Activated CD8-positive, alpha-beta T cell treated with anti-CD3 and anti-CD28 coated beads for 36 hours (primary cell): ENCODE data around the gene TCAF1. TPM values are rescaled to one million over a fixed set of nuclear protein-coding genes. Genes with fewer than 3 reads are reported as not detected.

Experiments
- ATAC-seq: fragments of 200-7000 bp; cut with Tn5 transposase; one replicate; pipeline ENCODE4 v1.10.0; 2021; ENCODE audit warnings: mild to moderate bottlenecking, moderate library complexity
- CTCF ChIA-PET: fragments of 350-600 bp; sonication (Branson Sonifier 250); formaldehyde crosslinking; loops from one replicate; lab custom pipeline; 2021; ENCODE audit warnings: antibody characterized with exemption; lab: Charles Lee
- POLR2A ChIA-PET: fragments of 350-600 bp; sonication (Branson Sonifier 250); formaldehyde crosslinking; loops from one replicate; lab custom pipeline; 2021; ENCODE audit warnings: antibody characterized with exemption; lab: Charles Lee
- DNase-seq: peaks from one replicate; pipeline ENCODE4 v3.0.0-alpha.2; 2020
- H3K27ac Mint-ChIP-seq: one replicate; pipeline ENCODE4 v1.8.0; 2021; ENCODE audit warnings: mild to moderate bottlenecking, mixed read lengths
- H3K27me3 Mint-ChIP-seq: one replicate; pipeline ENCODE4 v1.8.0; 2021; ENCODE audit warnings: mixed read lengths
- H3K36me3 Mint-ChIP-seq: one replicate; pipeline ENCODE4 v1.8.0; 2021; ENCODE audit warnings: low read depth, mixed read lengths
- H3K4me1 Mint-ChIP-seq: one replicate; pipeline ENCODE4 v1.8.0; 2021; ENCODE audit warnings: low read depth, mixed read lengths
- H3K4me3 Mint-ChIP-seq: one replicate; pipeline ENCODE4 v1.8.0; 2021; ENCODE audit warnings: mild to moderate bottlenecking, moderate library complexity, mixed read lengths
- H3K9me3 Mint-ChIP-seq: one replicate; pipeline ENCODE4 v1.8.0; 2021; ENCODE audit warnings: mixed read lengths
- intact Hi-C: fragments of 100-400 bp; cut with micrococcal nuclease; formaldehyde crosslinking; loops from one replicate; pipeline ENCODE4 v1.10.0; 2022
- total RNA-seq, 2 experiments: library from RNA; stranded (reverse); gene quantifications; one replicate each; pipeline ENCODE4 v1.2.3, GENCODE V29; 2021
- TF ChIP-seq, protein P1 (sequence below): fragments of 200-600 bp; IDR thresholded peaks from one replicate; pipeline ENCODE4 v1.8.0; 2022; ENCODE audit warnings: antibody characterized with exemption, mild to moderate bottlenecking

Gene TCAF1, protein sequence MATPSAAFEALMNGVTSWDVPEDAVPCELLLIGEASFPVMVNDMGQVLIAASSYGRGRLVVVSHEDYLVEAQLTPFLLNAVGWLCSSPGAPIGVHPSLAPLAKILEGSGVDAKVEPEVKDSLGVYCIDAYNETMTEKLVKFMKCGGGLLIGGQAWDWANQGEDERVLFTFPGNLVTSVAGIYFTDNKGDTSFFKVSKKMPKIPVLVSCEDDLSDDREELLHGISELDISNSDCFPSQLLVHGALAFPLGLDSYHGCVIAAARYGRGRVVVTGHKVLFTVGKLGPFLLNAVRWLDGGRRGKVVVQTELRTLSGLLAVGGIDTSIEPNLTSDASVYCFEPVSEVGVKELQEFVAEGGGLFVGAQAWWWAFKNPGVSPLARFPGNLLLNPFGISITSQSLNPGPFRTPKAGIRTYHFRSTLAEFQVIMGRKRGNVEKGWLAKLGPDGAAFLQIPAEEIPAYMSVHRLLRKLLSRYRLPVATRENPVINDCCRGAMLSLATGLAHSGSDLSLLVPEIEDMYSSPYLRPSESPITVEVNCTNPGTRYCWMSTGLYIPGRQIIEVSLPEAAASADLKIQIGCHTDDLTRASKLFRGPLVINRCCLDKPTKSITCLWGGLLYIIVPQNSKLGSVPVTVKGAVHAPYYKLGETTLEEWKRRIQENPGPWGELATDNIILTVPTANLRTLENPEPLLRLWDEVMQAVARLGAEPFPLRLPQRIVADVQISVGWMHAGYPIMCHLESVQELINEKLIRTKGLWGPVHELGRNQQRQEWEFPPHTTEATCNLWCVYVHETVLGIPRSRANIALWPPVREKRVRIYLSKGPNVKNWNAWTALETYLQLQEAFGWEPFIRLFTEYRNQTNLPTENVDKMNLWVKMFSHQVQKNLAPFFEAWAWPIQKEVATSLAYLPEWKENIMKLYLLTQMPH
- 10 to 100 TPM; 13.8 to 14.7 TPM for total RNA-seq

- Mint-ChIP-seq H3K27ac (peak within 1 kb of the TSS; percentile 92), H3K9me3 (no peaks in the 10 kb centered on the region), H3K4me3 (peak within 1 kb of the TSS; percentile 90), H3K4me1 (peaks cover 30% of the 10 kb centered on the region), H3K27me3 (no peaks in the 10 kb centered on the region), H3K36me3 (no peaks in the 10 kb centered on the region)
- intact Hi-C loops = loop anchor here (10.0 kb wide), 1 partner anchor 223 kb away; the partner anchor contains the start of gene OR2A14
- TF ChIP-seq, protein P1, sequence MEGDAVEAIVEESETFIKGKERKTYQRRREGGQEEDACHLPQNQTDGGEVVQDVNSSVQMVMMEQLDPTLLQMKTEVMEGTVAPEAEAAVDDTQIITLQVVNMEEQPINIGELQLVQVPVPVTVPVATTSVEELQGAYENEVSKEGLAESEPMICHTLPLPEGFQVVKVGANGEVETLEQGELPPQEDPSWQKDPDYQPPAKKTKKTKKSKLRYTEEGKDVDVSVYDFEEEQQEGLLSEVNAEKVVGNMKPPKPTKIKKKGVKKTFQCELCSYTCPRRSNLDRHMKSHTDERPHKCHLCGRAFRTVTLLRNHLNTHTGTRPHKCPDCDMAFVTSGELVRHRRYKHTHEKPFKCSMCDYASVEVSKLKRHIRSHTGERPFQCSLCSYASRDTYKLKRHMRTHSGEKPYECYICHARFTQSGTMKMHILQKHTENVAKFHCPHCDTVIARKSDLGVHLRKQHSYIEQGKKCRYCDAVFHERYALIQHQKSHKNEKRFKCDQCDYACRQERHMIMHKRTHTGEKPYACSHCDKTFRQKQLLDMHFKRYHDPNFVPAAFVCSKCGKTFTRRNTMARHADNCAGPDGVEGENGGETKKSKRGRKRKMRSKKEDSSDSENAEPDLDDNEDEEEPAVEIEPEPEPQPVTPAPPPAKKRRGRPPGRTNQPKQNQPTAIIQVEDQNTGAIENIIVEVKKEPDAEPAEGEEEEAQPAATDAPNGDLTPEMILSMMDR = peak; percentile 30
- CTCF ChIA-PET = interaction anchor here (0.6 to 2.6 kb wide), 20 partner anchors 8 to 1190 kb away, joined by 3 to 21 read pairs (median 4); no protein-coding TSS in a partner anchor
- DNase-seq (peak; percentile 96), ATAC-seq (peak; percentile 93)
- POLR2A ChIA-PET = interaction anchor here (0.7 to 2.2 kb wide), 3 partner anchors 9 to 16 kb away, joined by 4 to 18 read pairs (median 4); no protein-coding TSS in a partner anchor
These were observed at the start of gene TCAF1 for GRCh38 chr7:143901668-143902331. TCAF1 (minus strand) TSS chr7:143902176; CDS start chr7:143876608, 25,568 bp downstream.

DNA sequence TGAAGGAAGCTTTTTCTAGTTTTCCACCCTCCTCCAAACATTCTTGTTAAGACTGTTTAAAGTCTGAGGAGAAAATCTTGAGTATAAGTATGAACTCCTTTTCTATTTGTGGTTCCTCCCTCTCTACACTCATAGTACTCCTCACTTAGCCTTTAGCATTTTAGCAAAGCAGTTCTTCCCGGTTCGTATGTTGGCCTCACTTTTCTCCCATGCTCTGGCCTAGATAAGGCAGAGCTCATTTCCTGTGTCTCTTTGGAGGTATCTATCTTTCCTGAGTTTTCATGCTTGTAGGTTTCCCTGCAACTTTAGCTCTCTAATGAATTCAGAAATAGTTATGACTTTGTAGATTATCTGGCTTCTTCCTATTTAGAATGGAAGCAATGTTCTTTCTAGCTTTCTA lies 46.8 kb upstream of the TCAF1 start:
- ChIA-PET POLR2A (no interaction called here), CTCF (interaction anchor here (1.2 kb wide), 1 partner anchor 25 kb away, joined by 3 read pairs; no protein-coding TSS in a partner anchor)
- intact Hi-C loops = no loop called here

DNA sequence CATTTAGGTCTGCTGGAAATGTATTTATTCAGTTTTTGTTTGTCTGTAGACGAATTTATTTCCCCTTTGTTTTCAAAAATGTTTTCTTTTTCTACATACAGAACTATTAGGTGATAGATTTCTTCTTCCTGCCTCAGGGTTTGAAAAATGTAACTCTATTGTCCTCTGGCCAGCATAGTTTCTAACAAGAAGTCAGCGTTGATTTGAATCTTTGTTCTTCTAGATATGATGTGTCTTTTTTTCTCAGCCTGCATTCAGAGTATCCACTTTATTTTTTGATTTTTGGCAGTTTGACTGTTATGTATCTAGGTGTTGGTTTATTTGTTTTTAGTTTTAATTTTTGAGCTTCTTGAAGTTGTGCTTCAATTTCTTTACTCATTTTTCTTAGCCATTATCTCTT lies 45.1 kb upstream of the TCAF1 start:
- POLR2A ChIA-PET = no interaction called here
- DNase-seq (no peak), ATAC-seq (no peak)
- Mint-ChIP-seq H3K4me3 (no peak overlapping the region), H3K4me1 (no peaks in the 10 kb centered on the region), H3K9me3 (peaks cover 1% of the 10 kb centered on the region), H3K27me3 (peaks cover 35% of the 10 kb centered on the region), H3K36me3 (no peaks in the 10 kb centered on the region), H3K27ac (no peak overlapping the region)
- CTCF ChIA-PET = no interaction called here
- intact Hi-C loops = no loop called here
- TF ChIP-seq, protein P1 = no peak

More for the DNA sequence above, 46.8 kb upstream of the TCAF1 start:
- no peak for ATAC-seq
- Mint-ChIP-seq H3K36me3 (no peaks in the 10 kb centered on the region), H3K4me3 (no peak overlapping the region), H3K4me1 (no peaks in the 10 kb centered on the region), H3K27me3 (peaks cover 32% of the 10 kb centered on the region), H3K9me3 (peaks cover 1% of the 10 kb centered on the region), H3K27ac (no peak overlapping the region)
- no peak for DNase-seq
- TF ChIP-seq, protein P1 = no peak

DNA sequence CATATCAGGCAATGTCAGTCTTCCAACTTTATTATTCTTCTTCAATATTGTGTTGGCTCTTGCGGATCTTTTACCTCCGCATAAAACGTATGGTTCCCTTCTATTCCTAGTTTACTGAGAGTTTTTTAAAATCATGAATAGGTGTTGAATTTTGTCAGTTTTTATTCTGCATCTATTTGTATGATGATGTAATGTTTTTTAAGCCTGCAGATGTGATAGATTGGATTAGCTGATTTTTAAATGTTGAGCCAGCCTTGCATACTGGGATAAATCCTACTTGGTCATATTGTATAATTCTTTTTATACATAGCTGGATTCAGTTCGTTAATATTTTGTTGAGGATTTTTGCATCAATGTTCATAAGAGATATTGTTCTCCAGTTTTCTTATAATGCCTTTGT lies 43.4 kb upstream of the TCAF1 start:
- no peak overlapping the region for H3K27ac Mint-ChIP-seq
- no peak for ATAC-seq
- peaks cover 1% of the 10 kb centered on the region for H3K9me3 Mint-ChIP-seq
- no peaks in the 10 kb centered on the region for H3K4me1 Mint-ChIP-seq
- no peaks in the 10 kb centered on the region for H3K36me3 Mint-ChIP-seq
- ChIA-PET CTCF (no interaction called here), POLR2A (no interaction called here)
- H3K4me3 Mint-ChIP-seq = no peak overlapping the region
- no peak for DNase-seq
- TF ChIP-seq, protein P1 = no peak
- peaks cover 31% of the 10 kb centered on the region for H3K27me3 Mint-ChIP-seq
- intact Hi-C loops = no loop called here
